HCT116 (cell line): ENCODE results near the gene CLSTN3. TPM values are rescaled to one million over a fixed set of nuclear protein-coding genes. Genes with fewer than 3 reads are reported as not detected.

Source experiments
- ATAC-seq: fragments of 200-7000 bp; cut with Tn5 transposase; 2 replicates; pipeline ENCODE4 v1.9.1; 2020; ENCODE audit warnings: mild to moderate bottlenecking, moderate library complexity
- BruUV-seq: library from RNA; stranded (reverse); fragments of 400-500 nt; replicated peaks from 2 replicates; lab custom pipeline; 2021; lab: Mats Ljungman, UMichigan
- CTCF ChIA-PET: fragments of 300-600 bp; sonication (Branson Sonifier 250); formaldehyde crosslinking; loops from one replicate; lab custom pipeline; 2021; ENCODE audit warnings: antibody characterized with exemption; lab: Charles Lee
- POLR2A ChIA-PET: fragments of 300-600, 350-600 bp; sonication (Branson Sonifier 250); formaldehyde crosslinking; loops from one replicate; lab custom pipeline; 2021; ENCODE audit warnings: antibody characterized with exemption; lab: Charles Lee
- RAD21 ChIA-PET, 2 experiments: fragments of 300-600 bp; sonication (Branson Sonifier 250); formaldehyde crosslinking; loops; one replicate each; lab custom pipeline; 2023; ENCODE audit warnings: low total read pairs in 2 of 2; ENCODE audit not compliant: uncharacterized antibody in 2 of 2, unreplicated experiment in 2 of 2, low non-redundant PET in 1 of 2; lab: Charles Lee
- DNase-seq: peaks from one replicate; pipeline ENCODE4 v3.0.0-alpha.2; 2010; ENCODE audit warnings: low read depth, low spot score
- H2AFZ ChIP-seq: fragments of 200-600 bp; shearing (Covaris generic), sonication (generic); 2 replicates; pipeline ENCODE4 v1.6.1; 2017; ENCODE audit warnings: low read depth, mixed run types, mixed read lengths, antibody characterized with exemption, low read length; ENCODE audit not compliant: poor library complexity, severe bottlenecking
- H3K27ac ChIP-seq: 2 replicates; pipeline ENCODE4 v1.5.1; 2012; ENCODE audit warnings: low read depth, low read length
- H3K27me3 ChIP-seq: fragments of 200-600 bp; sonication (generic); 2 replicates; pipeline ENCODE4 v1.6.1; 2016; ENCODE audit warnings: mixed run types, low read length, mixed read lengths; ENCODE audit not compliant: insufficient read depth
- H3K36me3 ChIP-seq, 2 experiments: fragments of 200-500 bp in 1 of 2; fragments of 200-600 bp in 1 of 2; sonication (Bioruptor generic) in 1 of 2; sonication (generic) in 1 of 2; 2 replicates each; pipeline versions ENCODE4 v1.5.1 to v1.6.1; 2014 to 2016; ENCODE audit warnings: low read length in 2 of 2, inconsistent platforms in 1 of 2, mixed read lengths in 1 of 2, mixed run types in 1 of 2; ENCODE audit not compliant: insufficient read depth in 2 of 2, control insufficient read depth in 1 of 2
- H3K4me1 ChIP-seq, 2 experiments: fragments of 200-600 bp in 1 of 2; sonication (generic) in 1 of 2; 2 replicates each; pipeline versions ENCODE4 v1.5.1 to v1.6.1; 2012 to 2017; ENCODE audit warnings: low read length in 2 of 2, inconsistent platforms in 1 of 2, mild to moderate bottlenecking in 1 of 2, mixed read lengths in 1 of 2, mixed run types in 1 of 2, moderate library complexity in 1 of 2; ENCODE audit not compliant: insufficient read depth in 2 of 2, control insufficient read depth in 1 of 2
- H3K4me2 ChIP-seq: fragments of 200-600 bp; sonication (generic); 2 replicates; pipeline ENCODE4 v1.6.1; 2017; ENCODE audit warnings: mixed run types, low read length, mixed read lengths
- H3K4me3 ChIP-seq, 2 experiments: fragments of 200-600 bp in 1 of 2; sonication (generic) in 1 of 2; replicated peaks in 1 of 2; 2 replicates each; pipeline ENCODE4 v1.5.1; 2011 to 2016; ENCODE audit warnings: low read length in 2 of 2, control low read depth in 1 of 2, low read depth in 1 of 2, mild to moderate bottlenecking in 1 of 2, mixed read lengths in 1 of 2, mixed run types in 1 of 2
- H3K79me2 ChIP-seq: fragments of 200-600 bp; sonication (generic); 2 replicates; pipeline ENCODE4 v1.6.1; 2017; ENCODE audit warnings: mild to moderate bottlenecking, mixed run types, low read length, moderate library complexity, mixed read lengths; ENCODE audit not compliant: insufficient read depth
- H3K9ac ChIP-seq: fragments of 200-600 bp; sonication (generic); 2 replicates; pipeline ENCODE4 v1.6.1; 2016; ENCODE audit warnings: low read length, mixed read lengths
- H3K9me2 ChIP-seq: fragments of 200-600 bp; sonication (generic), shearing (Covaris generic); 2 replicates; pipeline ENCODE4 v1.6.1; 2017; ENCODE audit warnings: mixed run types, mild to moderate bottlenecking, moderate library complexity; ENCODE audit not compliant: insufficient read depth
- H3K9me3 ChIP-seq, 2 experiments: fragments of 200-500 bp in 1 of 2; fragments of 200-600 bp in 1 of 2; sonication (Bioruptor generic) in 1 of 2; sonication (generic) in 1 of 2; 2 replicates each; pipeline ENCODE4 v1.6.1; 2014 to 2017; ENCODE audit warnings: low read length in 2 of 2, mixed read lengths in 2 of 2, inconsistent platforms in 1 of 2, low read depth in 1 of 2, mild to moderate bottlenecking in 1 of 2, mixed run types in 1 of 2, moderate library complexity in 1 of 2; ENCODE audit not compliant: control insufficient read depth in 1 of 2, insufficient read depth in 1 of 2
- H4K20me1 ChIP-seq: fragments of 200-600 bp; sonication (generic), shearing (Covaris generic); 2 replicates; pipeline ENCODE4 v1.6.1; 2017; ENCODE audit warnings: mixed run types, mild to moderate bottlenecking, moderate library complexity; ENCODE audit not compliant: insufficient read depth
- EGR1 ChIP-seq: IDR thresholded peaks from 2 replicates; pipeline ENCODE4 v1.6.1; 2012; ENCODE audit warnings: low read depth
- EZH2 ChIP-seq: fragments of 200-600 bp; sonication (generic); IDR thresholded peaks from 2 replicates; pipeline ENCODE4 v1.6.1; 2017; ENCODE audit warnings: antibody characterized with exemption, mixed run types
- EZH2phosphoT487 ChIP-seq: fragments of 200-600 bp; IDR thresholded peaks from 2 replicates; pipeline ENCODE4 v1.6.1; 2018; ENCODE audit warnings: antibody characterized with exemption, borderline replicate concordance
- JUND ChIP-seq: IDR thresholded peaks from 2 replicates; pipeline ENCODE4 v1.6.1; 2012
- POLR2A ChIP-seq: IDR thresholded peaks from 2 replicates; pipeline ENCODE4 v1.7.0; 2011; ENCODE audit warnings: borderline replicate concordance; ENCODE audit not compliant: insufficient read depth, insufficient read length; ENCODE audit errors: extremely low read depth
- SIN3A ChIP-seq: IDR thresholded peaks from 2 replicates; pipeline ENCODE4 v1.6.1; 2012; ENCODE audit warnings: low read depth
- SP1 ChIP-seq: IDR thresholded peaks from 2 replicates; pipeline ENCODE4 v1.6.1; 2012; ENCODE audit warnings: low read depth
- TCF7L2 ChIP-seq: IDR thresholded peaks from 2 replicates; pipeline ENCODE4 v1.7.0; 2011; ENCODE audit warnings: borderline replicate concordance, inconsistent platforms; ENCODE audit not compliant: insufficient read depth, insufficient read length; ENCODE audit errors: extremely low read depth
- ZNF274 ChIP-seq: fragments of 200-500 bp; sonication (Bioruptor generic); IDR thresholded peaks from 2 replicates; pipeline ENCODE4 v1.6.1; 2014; ENCODE audit warnings: mild to moderate bottlenecking, low read depth, low read length, inconsistent platforms
- intact Hi-C: fragments of 100-400 bp; cut with micrococcal nuclease; formaldehyde crosslinking; loops from 2 replicates; pipeline ENCODE4 v1.10.0; 2022
- total RNA-seq: library from RNA; stranded (reverse); gene quantifications from one replicate; pipeline ENCODE4 v1.2.1, GENCODE V29; 2021; ENCODE audit not compliant: unreplicated experiment
- TF ChIP-seq, protein P1 (sequence below), 3 experiments: fragments of 200-600 bp in 1 of 3; sonication (generic) in 1 of 3; IDR thresholded peaks in 2 of 3; conservative IDR thresholded peaks in 1 of 3; 2 replicates each; pipeline ENCODE4 v1.5.1; 2012 to 2017; ENCODE audit warnings: low read depth in 2 of 3, low read length in 2 of 3, antibody characterized with exemption in 1 of 3, borderline replicate concordance in 1 of 3, control low read depth in 1 of 3, mild to moderate bottlenecking in 1 of 3, mixed read lengths in 1 of 3, mixed run types in 1 of 3, moderate library complexity in 1 of 3; ENCODE audit not compliant: insufficient read depth in 1 of 3
- TF ChIP-seq, protein P2 (sequence below): IDR thresholded peaks from 2 replicates; pipeline ENCODE4 v1.6.1; 2012; ENCODE audit warnings: low read depth
- TF ChIP-seq, protein P3 (sequence below): IDR thresholded peaks from 2 replicates; pipeline ENCODE4 v1.6.1; 2011; ENCODE audit warnings: mild to moderate bottlenecking, low read length, moderate library complexity; ENCODE audit not compliant: insufficient replicate concordance; ENCODE audit errors: extremely low read depth
- TF ChIP-seq, protein P4 (sequence below): IDR thresholded peaks from 2 replicates; pipeline ENCODE4 v1.6.1; 2012

CLSTN3 gene
- total RNA-seq, 1 experiment from 2014 or later, result 23.0 TPM

DNA sequence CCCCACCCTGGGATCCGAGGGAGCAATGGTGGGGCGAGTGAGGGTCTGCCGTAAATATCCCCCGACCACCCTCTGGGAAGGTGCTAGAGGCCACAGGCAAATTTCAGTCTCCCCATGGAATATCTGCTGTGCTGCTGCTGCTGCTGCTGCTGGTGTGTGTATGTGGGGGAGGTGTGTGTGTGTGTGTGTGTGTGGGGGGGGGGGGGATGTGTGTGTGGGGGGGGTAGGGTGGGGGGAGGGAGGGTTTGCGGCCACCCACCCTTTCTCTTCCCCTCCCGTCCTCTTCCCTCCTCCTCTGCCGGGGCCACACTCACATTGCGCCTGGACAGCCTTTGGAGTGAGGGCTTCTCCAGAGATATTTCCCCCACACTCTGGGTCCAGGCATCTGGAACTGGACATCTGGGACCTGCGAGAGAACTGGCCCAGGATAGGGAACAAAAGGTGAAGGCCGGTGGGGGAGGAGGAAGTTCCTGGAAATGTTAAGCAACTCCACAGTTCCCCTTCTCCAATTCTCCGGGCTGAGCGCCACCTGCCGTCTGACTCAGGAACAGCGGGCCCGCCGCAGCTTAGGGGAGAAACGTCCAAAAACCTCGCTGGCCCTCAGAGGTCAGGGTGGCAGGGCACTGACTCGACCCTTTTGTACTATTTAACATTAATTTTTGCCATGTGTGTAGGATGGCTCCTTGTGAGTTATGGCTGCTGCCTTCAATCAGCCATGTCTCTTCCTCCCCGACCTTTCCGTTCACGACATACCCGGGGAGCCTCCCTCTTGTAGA is 21.2 kb upstream of the CLSTN3 start, which contains the start of gene C1RL (continued):
- TF ChIP-seq, protein P1, sequence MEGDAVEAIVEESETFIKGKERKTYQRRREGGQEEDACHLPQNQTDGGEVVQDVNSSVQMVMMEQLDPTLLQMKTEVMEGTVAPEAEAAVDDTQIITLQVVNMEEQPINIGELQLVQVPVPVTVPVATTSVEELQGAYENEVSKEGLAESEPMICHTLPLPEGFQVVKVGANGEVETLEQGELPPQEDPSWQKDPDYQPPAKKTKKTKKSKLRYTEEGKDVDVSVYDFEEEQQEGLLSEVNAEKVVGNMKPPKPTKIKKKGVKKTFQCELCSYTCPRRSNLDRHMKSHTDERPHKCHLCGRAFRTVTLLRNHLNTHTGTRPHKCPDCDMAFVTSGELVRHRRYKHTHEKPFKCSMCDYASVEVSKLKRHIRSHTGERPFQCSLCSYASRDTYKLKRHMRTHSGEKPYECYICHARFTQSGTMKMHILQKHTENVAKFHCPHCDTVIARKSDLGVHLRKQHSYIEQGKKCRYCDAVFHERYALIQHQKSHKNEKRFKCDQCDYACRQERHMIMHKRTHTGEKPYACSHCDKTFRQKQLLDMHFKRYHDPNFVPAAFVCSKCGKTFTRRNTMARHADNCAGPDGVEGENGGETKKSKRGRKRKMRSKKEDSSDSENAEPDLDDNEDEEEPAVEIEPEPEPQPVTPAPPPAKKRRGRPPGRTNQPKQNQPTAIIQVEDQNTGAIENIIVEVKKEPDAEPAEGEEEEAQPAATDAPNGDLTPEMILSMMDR (IDR thresholded peaks at IDR 0.05 in 2 of 3, conservative IDR thresholded peaks at IDR 0.05 in 1 of 3; ENCODE audit: borderline replicate concordance in 1 of 3, insufficient read depth in 1 of 3, low read depth in 2 of 3, low read length in 2 of 3), result peak; percentile 69 to 96 (median 95); a peak in 5 of 6 replicates
- TF ChIP-seq, all 23 proteins: peak for 5

DNA sequence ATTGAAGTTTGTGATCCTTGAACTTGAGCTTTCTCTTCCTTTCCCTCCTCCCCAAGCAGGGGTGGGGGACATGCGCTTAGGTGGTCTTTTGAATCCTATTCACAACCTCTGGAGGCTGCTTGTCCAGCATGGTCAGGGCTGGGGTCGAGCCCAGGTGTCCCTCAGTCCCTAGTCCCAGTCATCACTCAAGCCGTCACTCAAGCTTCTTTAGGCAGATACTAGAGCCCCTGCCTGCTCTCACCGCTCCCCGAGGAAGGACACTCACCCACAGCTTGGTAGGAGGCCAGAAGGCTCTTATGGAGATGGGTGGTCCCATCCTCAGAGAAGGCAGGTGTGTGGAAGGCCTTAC is 20.6 kb upstream of the CLSTN3 start:
- no peaks in the 10 kb centered on the region for H4K20me1 ChIP-seq
- H3K4me2 ChIP-seq, result peak overlapping the region; percentile 96
- CTCF ChIA-PET, result interaction anchor here (0.7 to 4.2 kb wide), 7 partner anchors 16 to 240 kb away, joined by 3 to 34 read pairs (median 6); partner anchors contain the start of genes C12orf57, RNU7-1 and SPSB2
- POLR2A ChIA-PET, result interaction anchor here (1.3 to 3.8 kb wide), 4 partner anchors 92 to 165 kb away, joined by 3 to 77 read pairs (median 8); partner anchors contain the start of genes C12orf57, LPCAT3 and RNU7-1
- intact Hi-C loops, result loop anchor here (1.0 to 2.0 kb wide), 2 partner anchors 91 to 165 kb away; partner anchors contain the start of genes C12orf57 and LPCAT3
- DNase-seq (no peak), ATAC-seq (no peak)
- H3K27me3 ChIP-seq, result no peaks in the 10 kb centered on the region
- no peak overlapping the region for H2AFZ ChIP-seq
- BruUV-seq, result no TSS peak
- peak overlapping the region; percentile 85 to 86 for H3K4me3 ChIP-seq
- H3K9me3 ChIP-seq, result peaks cover 9 to 11% of the 10 kb centered on the region in 2 experiments; a peak in 1 of 4 replicates
- H3K9ac ChIP-seq, result peak overlapping the region; percentile 87
- RAD21 ChIA-PET, result interaction anchor here (1.0 to 2.0 kb wide), 3 partner anchors 164 to 165 kb away, joined by 3 to 7 read pairs (median 4); no protein-coding TSS in a partner anchor
- peak overlapping the region; percentile 88 for H3K27ac ChIP-seq
- no peaks in the 10 kb centered on the region for H3K9me2 ChIP-seq
- peaks cover 25% of the 10 kb centered on the region for H3K79me2 ChIP-seq
- peaks cover 4% of the 10 kb centered on the region in 2 experiments; a peak in 1 of 4 replicates for H3K36me3 ChIP-seq
- H3K4me1 ChIP-seq, result peaks cover 4 to 16% of the 10 kb centered on the region in 2 experiments; a peak in 3 of 4 replicates
- TF ChIP-seq, protein P2, sequence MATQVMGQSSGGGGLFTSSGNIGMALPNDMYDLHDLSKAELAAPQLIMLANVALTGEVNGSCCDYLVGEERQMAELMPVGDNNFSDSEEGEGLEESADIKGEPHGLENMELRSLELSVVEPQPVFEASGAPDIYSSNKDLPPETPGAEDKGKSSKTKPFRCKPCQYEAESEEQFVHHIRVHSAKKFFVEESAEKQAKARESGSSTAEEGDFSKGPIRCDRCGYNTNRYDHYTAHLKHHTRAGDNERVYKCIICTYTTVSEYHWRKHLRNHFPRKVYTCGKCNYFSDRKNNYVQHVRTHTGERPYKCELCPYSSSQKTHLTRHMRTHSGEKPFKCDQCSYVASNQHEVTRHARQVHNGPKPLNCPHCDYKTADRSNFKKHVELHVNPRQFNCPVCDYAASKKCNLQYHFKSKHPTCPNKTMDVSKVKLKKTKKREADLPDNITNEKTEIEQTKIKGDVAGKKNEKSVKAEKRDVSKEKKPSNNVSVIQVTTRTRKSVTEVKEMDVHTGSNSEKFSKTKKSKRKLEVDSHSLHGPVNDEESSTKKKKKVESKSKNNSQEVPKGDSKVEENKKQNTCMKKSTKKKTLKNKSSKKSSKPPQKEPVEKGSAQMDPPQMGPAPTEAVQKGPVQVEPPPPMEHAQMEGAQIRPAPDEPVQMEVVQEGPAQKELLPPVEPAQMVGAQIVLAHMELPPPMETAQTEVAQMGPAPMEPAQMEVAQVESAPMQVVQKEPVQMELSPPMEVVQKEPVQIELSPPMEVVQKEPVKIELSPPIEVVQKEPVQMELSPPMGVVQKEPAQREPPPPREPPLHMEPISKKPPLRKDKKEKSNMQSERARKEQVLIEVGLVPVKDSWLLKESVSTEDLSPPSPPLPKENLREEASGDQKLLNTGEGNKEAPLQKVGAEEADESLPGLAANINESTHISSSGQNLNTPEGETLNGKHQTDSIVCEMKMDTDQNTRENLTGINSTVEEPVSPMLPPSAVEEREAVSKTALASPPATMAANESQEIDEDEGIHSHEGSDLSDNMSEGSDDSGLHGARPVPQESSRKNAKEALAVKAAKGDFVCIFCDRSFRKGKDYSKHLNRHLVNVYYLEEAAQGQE, result no peak
- no peak for TF ChIP-seq SP1
- no peak for TF ChIP-seq POLR2A
- TF ChIP-seq TCF7L2, result no peak
- TF ChIP-seq, protein P3, sequence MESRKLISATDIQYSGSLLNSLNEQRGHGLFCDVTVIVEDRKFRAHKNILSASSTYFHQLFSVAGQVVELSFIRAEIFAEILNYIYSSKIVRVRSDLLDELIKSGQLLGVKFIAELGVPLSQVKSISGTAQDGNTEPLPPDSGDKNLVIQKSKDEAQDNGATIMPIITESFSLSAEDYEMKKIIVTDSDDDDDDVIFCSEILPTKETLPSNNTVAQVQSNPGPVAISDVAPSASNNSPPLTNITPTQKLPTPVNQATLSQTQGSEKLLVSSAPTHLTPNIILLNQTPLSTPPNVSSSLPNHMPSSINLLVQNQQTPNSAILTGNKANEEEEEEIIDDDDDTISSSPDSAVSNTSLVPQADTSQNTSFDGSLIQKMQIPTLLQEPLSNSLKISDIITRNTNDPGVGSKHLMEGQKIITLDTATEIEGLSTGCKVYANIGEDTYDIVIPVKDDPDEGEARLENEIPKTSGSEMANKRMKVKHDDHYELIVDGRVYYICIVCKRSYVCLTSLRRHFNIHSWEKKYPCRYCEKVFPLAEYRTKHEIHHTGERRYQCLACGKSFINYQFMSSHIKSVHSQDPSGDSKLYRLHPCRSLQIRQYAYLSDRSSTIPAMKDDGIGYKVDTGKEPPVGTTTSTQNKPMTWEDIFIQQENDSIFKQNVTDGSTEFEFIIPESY, result no peak
- TF ChIP-seq SIN3A, result no peak
- no peak for TF ChIP-seq ZNF274
- no peak for TF ChIP-seq JUND
- no peak for TF ChIP-seq EZH2
- TF ChIP-seq EGR1, result no peak
- TF ChIP-seq, protein P4, sequence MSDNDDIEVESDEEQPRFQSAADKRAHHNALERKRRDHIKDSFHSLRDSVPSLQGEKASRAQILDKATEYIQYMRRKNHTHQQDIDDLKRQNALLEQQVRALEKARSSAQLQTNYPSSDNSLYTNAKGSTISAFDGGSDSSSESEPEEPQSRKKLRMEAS, result no peak
- TF ChIP-seq EZH2phosphoT487, result no peak
